GM13977 (cell line): ENCODE data around the gene MTCL1.

Experiments
- DNase-seq: peaks from one replicate; pipeline ENCODE4 v3.0.0; 2012; ENCODE audit warnings: low spot score
- CTCF ChIP-seq: IDR thresholded peaks from 2 replicates; pipeline ENCODE4 v1.5.1; 2012; ENCODE audit warnings: mild to moderate bottlenecking, control low read depth; ENCODE audit not compliant: insufficient read depth; ENCODE audit errors: extremely low read depth, missing control alignments
- in situ Hi-C: fragments of 300-500 bp; cut with MboI; formaldehyde crosslinking; loops from one replicate; pipeline ENCODE4 v1.12.0; 2022; ENCODE audit warnings: low sequenced_read_pairs, low pct_unique_long_range_greater_than_20kb, mixed read lengths, inconsistent platforms; ENCODE audit not compliant: unreplicated experiment

Gene MTCL1

GRCh38 chr18:8858888-8859511, 153.6 kb downstream of the MTCL1 start:
- in situ Hi-C loops: no loop called here
- DNase-seq: no peak

GRCh38 chr18:8860845-8861642, 155.7 kb downstream of the MTCL1 start:
- in situ Hi-C loops: no loop called here
- no peak for TF ChIP-seq CTCF
- no peak for DNase-seq

More at GRCh38 chr18:8858888-8859511, 153.6 kb downstream of the MTCL1 start:
- TF ChIP-seq CTCF: no peak

GRCh38 chr18:8863427-8863826, 158.1 kb downstream of the MTCL1 start:
- DNase-seq: no peak
- in situ Hi-C loops: no loop called here
- no peak for TF ChIP-seq CTCF

- DNase-seq: no peak
- no peak for TF ChIP-seq CTCF
- in situ Hi-C loops: no loop called here
Observed at GRCh38 chr18:8865934-8866333, 160.6 kb downstream of the MTCL1 start.

GRCh38 chr18:8866679-8867078, 161.3 kb downstream of the MTCL1 start:
- no peak for TF ChIP-seq CTCF
- in situ Hi-C loops: no loop called here
- DNase-seq: no peak

GRCh38 chr18:8868276-8868675, 162.9 kb downstream of the MTCL1 start:
- no peak for DNase-seq
- no peak for TF ChIP-seq CTCF
- in situ Hi-C loops: no loop called here
